HepG2 (cell line): ENCODE data around the gene TTC39C. TPM values are rescaled to one million over a fixed set of nuclear protein-coding genes. Genes with fewer than 3 reads are reported as not detected.

Experiments
- CEBPB ChIP-seq: IDR thresholded peaks from 2 replicates; pipeline ENCODE4 v1.6.1; 2011; ENCODE audit warnings: low read depth, low read length, improper control_type of control experiment, borderline replicate concordance
- DR1 ChIP-seq: sonication (generic); formaldehyde crosslinking; IDR thresholded peaks from 2 replicates; pipeline ENCODE4 v1.8.0; 2021; ENCODE audit warnings: mild to moderate bottlenecking, missing genetic modification reagents, inconsistent platforms
- FOXP4 ChIP-seq: sonication (generic); formaldehyde crosslinking; IDR thresholded peaks from 2 replicates; pipeline ENCODE4 v1.4.0; 2020; ENCODE audit warnings: missing genetic modification reagents
- GATAD2A ChIP-seq: IDR thresholded peaks from 2 replicates; pipeline ENCODE4 v1.6.1; 2016
- GMEB1 ChIP-seq: sonication (generic); formaldehyde crosslinking; IDR thresholded peaks from 2 replicates; pipeline ENCODE4 v1.5.1; 2020; ENCODE audit warnings: missing genetic modification reagents, mild to moderate bottlenecking, borderline replicate concordance
- LCORL ChIP-seq, 2 experiments: fragments of 450-650 bp in 1 of 2; sonication (generic) in 1 of 2; formaldehyde crosslinking in 1 of 2; IDR thresholded peaks; 2 replicates each; pipeline versions ENCODE4 v1.5.0 to v1.6.1; 2017 to 2020; ENCODE audit warnings: antibody characterized with exemption in 1 of 2, missing genetic modification reagents in 1 of 2
- MYPOP ChIP-seq: sonication (generic); formaldehyde crosslinking; IDR thresholded peaks from 2 replicates; pipeline ENCODE4 v1.8.1; 2023; ENCODE audit warnings: mild to moderate bottlenecking, moderate library complexity, missing genetic modification reagents
- NCOA1 ChIP-seq: sonication (generic); formaldehyde crosslinking; IDR thresholded peaks from 2 replicates; pipeline ENCODE4 v1.9.0; 2021; ENCODE audit warnings: missing genetic modification reagents
- PBX2 ChIP-seq: IDR thresholded peaks from 2 replicates; pipeline ENCODE4 v1.6.1; 2016; ENCODE audit warnings: control low read depth
- RFX5 ChIP-seq: IDR thresholded peaks from 2 replicates; pipeline ENCODE4 v1.6.1; 2011; ENCODE audit warnings: low read depth, low read length, improper control_type of control experiment
- SNRNP70 ChIP-seq: fragments of 200-400 bp; formaldehyde crosslinking; IDR thresholded peaks from 2 replicates; pipeline ENCODE4 v1.6.1; 2017; ENCODE audit warnings: mild to moderate bottlenecking, low read depth, low read length, moderate library complexity
- SP140L ChIP-seq: sonication (generic); formaldehyde crosslinking; IDR thresholded peaks from 2 replicates; pipeline ENCODE4 v1.4.0; 2020; ENCODE audit warnings: missing genetic modification reagents, borderline replicate concordance
- TCF12 ChIP-seq, 2 experiments: fragments of 450-650 bp in 1 of 2; sonication (generic) in 1 of 2; formaldehyde crosslinking in 1 of 2; IDR thresholded peaks; 2 replicates each; pipeline versions ENCODE4 v1.6.1 to v1.8.0; 2017 to 2022; ENCODE audit warnings: antibody characterized with exemption in 1 of 2, mild to moderate bottlenecking in 1 of 2, missing genetic modification reagents in 1 of 2, moderate library complexity in 1 of 2
- YEATS2 ChIP-seq: sonication (generic); formaldehyde crosslinking; IDR thresholded peaks from 2 replicates; pipeline ENCODE4 v1.4.0; 2020; ENCODE audit warnings: missing genetic modification reagents, borderline replicate concordance
- ZNF260 ChIP-seq: sonication (generic); formaldehyde crosslinking; IDR thresholded peaks from 2 replicates; pipeline ENCODE4 v1.4.0; 2020; ENCODE audit warnings: missing genetic modification reagents, low read depth, mild to moderate bottlenecking, borderline replicate concordance
- ZNF512 ChIP-seq: sonication (generic); formaldehyde crosslinking; IDR thresholded peaks from 2 replicates; pipeline ENCODE4 v1.4.0; 2020; ENCODE audit warnings: mild to moderate bottlenecking, missing genetic modification reagents
- ZNF557 ChIP-seq: sonication (generic); formaldehyde crosslinking; IDR thresholded peaks from 2 replicates; pipeline ENCODE4 v1.4.0; 2020; ENCODE audit warnings: missing genetic modification reagents
- ZNF576 ChIP-seq: sonication (generic); formaldehyde crosslinking; IDR thresholded peaks from 2 replicates; pipeline ENCODE4 v1.4.0; 2020; ENCODE audit warnings: mild to moderate bottlenecking, missing genetic modification reagents
- ZNF891 ChIP-seq: sonication (generic); formaldehyde crosslinking; IDR thresholded peaks from 2 replicates; pipeline ENCODE4 v1.5.0; 2020; ENCODE audit warnings: mild to moderate bottlenecking, missing genetic modification reagents
- ZSCAN25 ChIP-seq: sonication (generic); formaldehyde crosslinking; IDR thresholded peaks from 2 replicates; pipeline ENCODE4 v1.8.0; 2022; ENCODE audit warnings: mild to moderate bottlenecking, missing genetic modification reagents
- polyA plus RNA-seq, 8 experiments: library from polyadenylated mRNA; depleted of rRNA in 3 of 8; stranded (reverse) in 7 of 8; unstranded in 1 of 8; fragments of >200 nt; fragmentation: Illumina TruSeq in 4 of 8; extraction: Trizol in 4 of 8; gene quantifications; 2 replicates each; pipeline versions ENCODE4 v1.2.1 to v1.2.3, GENCODE V29; 2011 to 2016; ENCODE audit warnings: low read depth in 4 of 8, missing spikeins in 1 of 8, mixed read lengths in 1 of 8; ENCODE audit not compliant: insufficient read depth in 1 of 8
- total RNA-seq, 5 experiments: library from RNA; depleted of rRNA; stranded (reverse); fragments of >200 nt; fragmentation: Illumina TruSeq; extraction: Trizol; gene quantifications; 2 replicates each; pipeline ENCODE4 v1.2.3, GENCODE V29; 2016; ENCODE audit warnings: low read depth in 1 of 5
- TF ChIP-seq, protein P1 (sequence below): sonication (generic); formaldehyde crosslinking; IDR thresholded peaks from 2 replicates; pipeline ENCODE4 v1.4.0; 2020; ENCODE audit warnings: missing genetic modification reagents

The TTC39C gene
- total and polyA plus RNA-seq, 2 of the 13 experiments (the other 11 are each of a cell fraction or from before 2014, with no cell fraction given) = 19.1 to 25.9 TPM

- TF ChIP-seq MYPOP (CRISPR knock-in tag) (peak; percentile 57; the same call in 1 of the 2 replicates), TCF12 (IDR thresholded peaks at IDR 0.05) (no peak), TCF12 (CRISPR knock-in tag; IDR thresholded peaks at IDR 0.05) (no peak), CEBPB (peak; percentile 91), DR1 (CRISPR knock-in tag) (no peak), YEATS2 (CRISPR knock-in tag) (no peak), ZSCAN25 (CRISPR knock-in tag) (no peak), ZNF891 (CRISPR knock-in tag) (peak; percentile 68), GATAD2A (0 out of 2 replicates have a peak, but pooled peaks have one; percentile 23), NCOA1 (no peak), LCORL (IDR thresholded peaks at IDR 0.05) (no peak), LCORL (CRISPR knock-in tag; IDR thresholded peaks at IDR 0.05) (no peak), ZNF576 (CRISPR knock-in tag) (no peak), FOXP4 (CRISPR knock-in tag) (no peak), ZNF512 (CRISPR knock-in tag) (no peak), SP140L (CRISPR knock-in tag) (no peak), GMEB1 (CRISPR knock-in tag) (no peak), ZNF260 (CRISPR knock-in tag) (no peak), ZNF557 (no peak), PBX2 (no peak), RFX5 (no peak), SNRNP70 (no peak)
- TF ChIP-seq, protein P1, sequence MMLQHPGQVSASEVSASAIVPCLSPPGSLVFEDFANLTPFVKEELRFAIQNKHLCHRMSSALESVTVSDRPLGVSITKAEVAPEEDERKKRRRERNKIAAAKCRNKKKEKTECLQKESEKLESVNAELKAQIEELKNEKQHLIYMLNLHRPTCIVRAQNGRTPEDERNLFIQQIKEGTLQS (CRISPR knock-in tag) = no peak
Observed at GRCh38 chr18:24014986-24015638, 558 bp downstream of the TTC39C start (continued).
